K562 (cell line): ENCODE measurements around the gene RPTOR. TPM values are rescaled to one million over a fixed set of nuclear protein-coding genes. Genes with fewer than 3 reads are reported as not detected.

ENCODE experiments used
- ATAC-seq: fragments of 200-7000 bp; cut with Tn5 transposase; 3 replicates; pipeline ENCODE4 v1.9.1; 2020; ENCODE audit warnings: moderate library complexity
- BruUV-seq: library from RNA; stranded (reverse); fragments of 400-500 nt; replicated peaks from 2 replicates; lab custom pipeline; 2021; lab: Mats Ljungman, UMichigan
- CTCF ChIA-PET: fragments of 300-600 bp; formaldehyde crosslinking; extraction: SDS; loops from one replicate; lab custom pipeline; 2021; ENCODE audit warnings: low intra/inter-chr PET ratio; lab: Yijun Ruan, JAX
- POLR2A ChIA-PET: fragments of 300-600, 350-650 bp; sonication (Branson Sonifier 250); formaldehyde crosslinking; extraction: SDS; loops from one replicate; lab custom pipeline; 2021; ENCODE audit warnings: antibody characterized with exemption, inconsistent platforms; lab: Yijun Ruan, JAX
- DNase-seq, 4 experiments: peaks; one replicate each; pipeline versions ENCODE4 v3.0.0 to v3.0.0-alpha.2; 2011 to 2018; ENCODE audit warnings: low spot score in 3 of 4, mixed read lengths in 3 of 4; ENCODE audit errors: extremely low read depth in 1 of 4
- FAIRE-seq: peaks from 2 replicates; lab custom pipeline; 2011; peaks lifted over from hg19 to GRCh38; lab: Jason Lieb, UNC
- H2AFZ ChIP-seq: 2 replicates; pipeline ENCODE4 v1.6.0; 2011; ENCODE audit warnings: low read depth, low read length, control low read depth, inconsistent platforms
- H3K27ac ChIP-seq: fragments of 200-600 bp; 3 replicates; pipeline ENCODE4 v1.8.0; 2011; ENCODE audit warnings: low read depth, mild to moderate bottlenecking, control low read depth, inconsistent platforms, low read length, moderate library complexity, mixed read lengths; ENCODE audit errors: extremely low read depth
- H3K27me3 ChIP-seq, 2 experiments: fragments of 300-600 bp in 1 of 2; 2 replicates in 1 of 2; 3 replicates in 1 of 2; pipeline versions ENCODE4 v1.6.0 to v1.8.0; 2011; ENCODE audit warnings: inconsistent platforms in 2 of 2, low read length in 2 of 2, mild to moderate bottlenecking in 1 of 2, mixed read lengths in 1 of 2, moderate library complexity in 1 of 2; ENCODE audit not compliant: control insufficient read depth in 2 of 2, insufficient read depth in 2 of 2
- H3K36me3 ChIP-seq: fragments of 300-600 bp; 3 replicates; pipeline ENCODE4 v1.8.0; 2011; ENCODE audit warnings: mild to moderate bottlenecking, low read length, inconsistent platforms; ENCODE audit not compliant: control insufficient read depth, insufficient read depth
- H3K4me1 ChIP-seq, 2 experiments: fragments of 200-600 bp in 1 of 2; replicated peaks in 1 of 2; 2 replicates in 1 of 2; 3 replicates in 1 of 2; pipeline versions ENCODE4 v1.5.1 to v1.8.0; 2011; ENCODE audit warnings: inconsistent platforms in 2 of 2, low read length in 2 of 2, mild to moderate bottlenecking in 1 of 2, mixed read lengths in 1 of 2, moderate library complexity in 1 of 2; ENCODE audit not compliant: control insufficient read depth in 2 of 2, insufficient read depth in 2 of 2
- H3K4me2 ChIP-seq: 2 replicates; pipeline ENCODE4 v1.6.1; 2011; ENCODE audit warnings: low read length, control low read depth, inconsistent platforms, mixed read lengths; ENCODE audit not compliant: insufficient read depth
- H3K4me3 ChIP-seq: fragments of 200-600 bp; sonication (generic), shearing (Covaris generic); 2 replicates; pipeline ENCODE4 v1.5.1; 2016; ENCODE audit warnings: control low read depth, inconsistent platforms
- H3K79me2 ChIP-seq: fragments of 200-600 bp; 3 replicates; pipeline ENCODE4 v1.8.0; 2011; ENCODE audit warnings: low read length, inconsistent platforms; ENCODE audit not compliant: control insufficient read depth, insufficient read depth
- H3K9ac ChIP-seq, 2 experiments: 2 replicates each; pipeline versions ENCODE4 v1.6.0 to v1.6.1; 2011; ENCODE audit warnings: low read depth in 2 of 2, low read length in 2 of 2, control low read depth in 1 of 2, inconsistent platforms in 1 of 2, mild to moderate bottlenecking in 1 of 2, mixed read lengths in 1 of 2; ENCODE audit not compliant: insufficient read depth in 1 of 2
- H3K9me1 ChIP-seq: one replicate; pipeline ENCODE4 v1.6.0; 2011; ENCODE audit warnings: inconsistent platforms, mild to moderate bottlenecking, low read length, moderate library complexity; ENCODE audit not compliant: control insufficient read depth, insufficient read depth
- H3K9me3 ChIP-seq: replicated peaks from 2 replicates; pipeline ENCODE4 v1.5.1; 2011; ENCODE audit warnings: low read depth, low read length, inconsistent platforms; ENCODE audit not compliant: control insufficient read depth, insufficient read depth
- H4K20me1 ChIP-seq: replicated peaks from 2 replicates; pipeline ENCODE4 v1.6.1; 2011; ENCODE audit warnings: low read length, inconsistent platforms, mixed read lengths; ENCODE audit not compliant: control insufficient read depth, insufficient read depth
- CGGBP1 ChIP-seq: fragments of 250-450 bp; sonication (Bioruptor Pico); IDR thresholded peaks from 2 replicates; pipeline ENCODE4 v1.9.0; 2021; ENCODE audit warnings: mild to moderate bottlenecking
- NCOA4 ChIP-seq: fragments of 450-650 bp; IDR thresholded peaks from 2 replicates; pipeline ENCODE4 v1.6.1; 2018; ENCODE audit warnings: mild to moderate bottlenecking; ENCODE audit not compliant: partially characterized antibody
- TCF7L2 ChIP-seq: fragments of 150-350 bp; IDR thresholded peaks from 2 replicates; pipeline ENCODE4 v1.6.1; 2016; ENCODE audit warnings: low read depth, mild to moderate bottlenecking, low read length, moderate library complexity
- ZBTB7A ChIP-seq: IDR thresholded peaks from 2 replicates; pipeline ENCODE4 v1.6.1; 2011; ENCODE audit warnings: low read depth, mild to moderate bottlenecking, low read length, moderate library complexity, borderline replicate concordance; ENCODE audit not compliant: control insufficient read depth
- ZFP36 ChIP-seq: fragments of 150-350 bp; IDR thresholded peaks from 2 replicates; pipeline ENCODE4 v1.6.1; 2018; ENCODE audit warnings: low read length, low read depth; ENCODE audit not compliant: partially characterized antibody
- ZNF740 ChIP-seq, 3 experiments: fragments of 200-800 bp in 1 of 3; sonication (Bioruptor generic) in 1 of 3; sonication (generic) in 1 of 3; formaldehyde crosslinking in 1 of 3; IDR thresholded peaks; 2 replicates each; pipeline versions ENCODE4 v1.6.1 to v1.8.0; 2016 to 2022; ENCODE audit warnings: mild to moderate bottlenecking in 2 of 3, missing compliant biosample characterization in 2 of 3, missing genetic modification characterization in 2 of 3, missing genetic modification reagents in 1 of 3
- ZNF780A ChIP-seq: fragments of 250-450 bp; sonication (Bioruptor Pico); IDR thresholded peaks from 2 replicates; pipeline ENCODE4 v1.5.0; 2021; ENCODE audit warnings: mild to moderate bottlenecking
- WGBS: fragments of 100-300 bp; shearing (Covaris generic); methylation state at CpG from one replicate; pipeline ENCODE4 v1.1.6; 2016; ENCODE audit warnings: low coverage, mixed read lengths; ENCODE audit not compliant: insufficient coverage; ENCODE audit errors: missing lambda C conversion rate; 5-methylcytosine and 5-hydroxymethylcytosine counted together
- in situ Hi-C: fragments of 300-500 bp; cut with MboI; formaldehyde crosslinking; loops from 4 replicates; pipeline ENCODE4 v1.15.0; 2018; ENCODE audit warnings: inconsistent platforms, mixed read lengths
- intact Hi-C: fragments of 100-400 bp; cut with micrococcal nuclease; formaldehyde crosslinking; loops from 2 replicates; pipeline ENCODE4 v1.14.2; 2022
- polyA plus RNA-seq, 8 experiments: library from polyadenylated mRNA; depleted of rRNA in 4 of 8; stranded (reverse) in 5 of 8; unstranded in 3 of 8; fragments of >200 nt; fragmentation: Nextera tagmentation in 2 of 8; fragmentation: Illumina TruSeq in 1 of 8; extraction: Ambion mirVana in 2 of 8; extraction: Trizol in 1 of 8; gene quantifications; 2 replicates each; pipeline versions ENCODE4 v1.2.1 to v1.2.3, GENCODE V29; 2011 to 2014; ENCODE audit warnings: inconsistent platforms in 1 of 8, missing spikeins in 1 of 8
- total RNA-seq, 7 experiments: library from RNA; depleted of rRNA in 6 of 7; stranded (reverse); fragments of >200 nt in 6 of 7; fragmentation: Illumina TruSeq in 2 of 7; extraction: Trizol in 2 of 7; gene quantifications; 2 replicates each; pipeline versions ENCODE4 v1.2.1 to v1.2.3, GENCODE V29; 2011 to 2021; ENCODE audit warnings: low replicate concordance in 1 of 7

Gene RPTOR
- total and polyA plus RNA-seq, 9 of the 15 experiments (the other 6 are each of a cell fraction or from before 2014, with no cell fraction given), result 0.24 to 54.1 (median 10.2) TPM

GRCh38 chr17:81002013-81002384 lies 457.4 kb downstream of the RPTOR start:
- Histone ChIP-seq H3K79me2 (no peaks in the 10 kb centered on the region), H3K4me2 (peak overlapping the region; percentile 6; the same call in 1 of the 2 replicates), H3K27me3 (no peaks in the 10 kb centered on the region), H2AFZ (no peak overlapping the region), H3K9ac (peak overlapping the region in 1 of 2 experiments; percentile 70; a peak in 2 of 4 replicates), H3K36me3 (peaks cover 31% of the 10 kb centered on the region; the same call in 1 of the 3 replicates), H3K9me3 (no peaks in the 10 kb centered on the region), H3K27ac (peak overlapping the region; percentile 44; the same call in 1 of the 3 replicates), H3K4me3 (no peak overlapping the region), H3K4me1 (peaks cover 19 to 64% of the 10 kb centered on the region in 2 experiments), H4K20me1 (no peaks in the 10 kb centered on the region), H3K9me1 (no peaks in the 10 kb centered on the region)
- CTCF ChIA-PET, result no interaction called here
- no peak for FAIRE-seq
- no peak for ATAC-seq
- in situ Hi-C loops, result loop anchor here (5.0 kb wide), 1 partner anchor 225 kb away; no protein-coding TSS in a partner anchor
- no TSS peak for BruUV-seq
- 55% methylated on average over 10 of the region's 10 CpGs for WGBS
- TF ChIP-seq TCF7L2 (no peak), ZBTB7A (peak; percentile 44; the same call in 1 of the 2 replicates), ZNF780A (CRISPR knock-in tag) (no peak), ZNF740 (CRISPR knock-in tag; IDR thresholded peaks at IDR 0.05) (no peak), ZNF740 (tag; IDR thresholded peaks at IDR 0.05) (no peak), CGGBP1 (no peak), ZFP36 (no peak), NCOA4 (no peak)
- TF ChIP-seq, all 486 proteins: peak for 1
- DNase-seq, result peak in 1 of 4 experiments; percentile 15
- intact Hi-C loops, result no loop called here
- POLR2A ChIA-PET, result interaction anchor here (0.6 to 2.9 kb wide), 3 partner anchors 18 to 236 kb away, joined by 3 to 13 read pairs (median 4); no protein-coding TSS in a partner anchor
